IMR-90 (cell line): ENCODE measurements around the gene STIL. TPM values are rescaled to one million over a fixed set of nuclear protein-coding genes. Genes with fewer than 3 reads are reported as not detected.

ENCODE experiments used
- ATAC-seq: fragments of 200-7000 bp; cut with Tn5 transposase; 2 replicates; pipeline ENCODE4 v1.9.1; 2020; ENCODE audit warnings: low read depth, mild to moderate bottlenecking, moderate library complexity
- BruUV-seq: library from RNA; stranded (reverse); fragments of 400-500 nt; replicated peaks from 2 replicates; lab custom pipeline; 2021; lab: Mats Ljungman, UMichigan
- CTCF ChIA-PET: fragments of 300-600 bp; formaldehyde crosslinking; extraction: SDS; loops from one replicate; lab custom pipeline; 2021; ENCODE audit warnings: antibody characterized with exemption; lab: Yijun Ruan, JAX
- POLR2A ChIA-PET: fragments of 300-600 bp; sonication (Branson Sonifier 250); formaldehyde crosslinking; loops from one replicate; lab custom pipeline; 2022; ENCODE audit warnings: antibody characterized with exemption; ENCODE audit not compliant: unreplicated experiment; lab: Charles Lee
- DNase-seq: peaks from one replicate; pipeline ENCODE4 v3.0.0; 2013
- H2AFZ ChIP-seq: replicated peaks from 2 replicates; pipeline ENCODE3; 2013; ENCODE audit warnings: low read length, mild to moderate bottlenecking; ENCODE audit not compliant: poor library complexity
- H2AK5ac ChIP-seq: 2 replicates; pipeline ENCODE4 v1.6.1; 2013; ENCODE audit warnings: low read depth, low read length, inconsistent platforms
- H2AK9ac ChIP-seq: replicated peaks from 2 replicates; pipeline ENCODE3; 2013; ENCODE audit warnings: mild to moderate bottlenecking, low read depth, low read length, moderate library complexity; ENCODE audit not compliant: poor library complexity
- H2BK120ac ChIP-seq: 2 replicates; pipeline ENCODE4 v1.6.1; 2013; ENCODE audit warnings: low read depth, low read length, inconsistent platforms
- H2BK15ac ChIP-seq: 3 replicates; pipeline ENCODE4 v1.6.1; 2013; ENCODE audit warnings: low read depth, low read length, inconsistent platforms
- H2BK20ac ChIP-seq: 2 replicates; pipeline ENCODE4 v1.6.1; 2013; ENCODE audit warnings: low read depth, mild to moderate bottlenecking, inconsistent platforms, low read length, moderate library complexity
- H2BK5ac ChIP-seq: 2 replicates; pipeline ENCODE4 v1.6.1; 2013; ENCODE audit warnings: mild to moderate bottlenecking, low read depth, low read length, inconsistent platforms; ENCODE audit not compliant: poor library complexity, severe bottlenecking
- H3K14ac ChIP-seq: replicated peaks from 2 replicates; pipeline ENCODE4 v1.6.1; 2013; ENCODE audit warnings: low read depth, low read length, inconsistent platforms
- H3K18ac ChIP-seq: 2 replicates; pipeline ENCODE4 v1.6.1; 2013; ENCODE audit warnings: low read depth, low read length, control low read depth
- H3K23ac ChIP-seq: 2 replicates; pipeline ENCODE4 v1.6.1; 2013; ENCODE audit warnings: low read depth, low read length, inconsistent platforms
- H3K27ac ChIP-seq: 2 replicates; pipeline ENCODE4 v1.5.1; 2013; ENCODE audit warnings: mild to moderate bottlenecking, control low read depth, low read length; ENCODE audit not compliant: insufficient read depth
- H3K27me3 ChIP-seq: 2 replicates; pipeline ENCODE4 v1.6.1; 2013; ENCODE audit warnings: low read length; ENCODE audit not compliant: control insufficient read depth, insufficient read depth
- H3K36me3 ChIP-seq: 2 replicates; pipeline ENCODE4 v1.6.1; 2013; ENCODE audit warnings: low read length, mixed read lengths; ENCODE audit not compliant: control insufficient read depth, insufficient read depth
- H3K4ac ChIP-seq: 2 replicates; pipeline ENCODE4 v1.6.1; 2013; ENCODE audit warnings: low read depth, low read length, inconsistent platforms
- H3K4me1 ChIP-seq: 2 replicates; pipeline ENCODE4 v1.6.1; 2013; ENCODE audit warnings: low read length, mixed read lengths; ENCODE audit not compliant: control insufficient read depth, insufficient read depth
- H3K4me2 ChIP-seq: 2 replicates; pipeline ENCODE4 v1.6.1; 2013; ENCODE audit warnings: low read depth, mild to moderate bottlenecking, control low read depth, low read length, moderate library complexity
- H3K4me3 ChIP-seq: 2 replicates; pipeline ENCODE4 v1.5.1; 2013; ENCODE audit warnings: low read depth, mild to moderate bottlenecking, control low read depth, low read length, moderate library complexity; ENCODE audit not compliant: insufficient read depth
- H3K56ac ChIP-seq: 2 replicates; pipeline ENCODE4 v1.6.1; 2013; ENCODE audit warnings: low read length, inconsistent platforms; ENCODE audit not compliant: insufficient read depth; ENCODE audit errors: extremely low read depth
- H3K79me1 ChIP-seq, 2 experiments: 2 replicates each; pipeline ENCODE4 v1.6.1; 2013; ENCODE audit warnings: low read length in 2 of 2, inconsistent platforms in 1 of 2, low read depth in 1 of 2
- H3K9ac ChIP-seq: 2 replicates; pipeline ENCODE4 v1.6.1; 2013; ENCODE audit warnings: low read depth, low read length, control low read depth
- H3K9me1 ChIP-seq: 2 replicates; pipeline ENCODE4 v1.6.1; 2013; ENCODE audit warnings: low read length, inconsistent platforms; ENCODE audit not compliant: insufficient read depth
- H3K9me3 ChIP-seq: 2 replicates; pipeline ENCODE4 v1.6.1; 2013; ENCODE audit warnings: low read length; ENCODE audit not compliant: control insufficient read depth, insufficient read depth
- H4K20me1 ChIP-seq: 2 replicates; pipeline ENCODE4 v1.6.1; 2013; ENCODE audit warnings: low read length, inconsistent platforms; ENCODE audit not compliant: insufficient read depth
- H4K5ac ChIP-seq: 2 replicates; pipeline ENCODE4 v1.6.1; 2013; ENCODE audit warnings: mild to moderate bottlenecking, low read depth, low read length, control low read depth
- H4K8ac ChIP-seq, 2 experiments: 2 replicates each; pipeline ENCODE4 v1.6.1; 2013; ENCODE audit warnings: low read depth in 2 of 2, low read length in 2 of 2, control low read depth in 1 of 2, inconsistent platforms in 1 of 2
- H4K91ac ChIP-seq: 2 replicates; pipeline ENCODE4 v1.6.1; 2013; ENCODE audit warnings: low read depth, low read length, inconsistent platforms; ENCODE audit not compliant: insufficient read depth
- BHLHE40 ChIP-seq: fragments of 150-350 bp; IDR thresholded peaks from 2 replicates; pipeline ENCODE4 v1.6.1; 2016; ENCODE audit warnings: mild to moderate bottlenecking, low read depth, low read length
- CEBPB ChIP-seq: IDR thresholded peaks from 2 replicates; pipeline ENCODE4 v1.6.1; 2012; ENCODE audit warnings: low read depth, low read length, improper control_type of control experiment
- CHD1 ChIP-seq: IDR thresholded peaks from 2 replicates; pipeline ENCODE4 v1.6.1; 2012; ENCODE audit warnings: low read depth, low read length, improper control_type of control experiment
- CTCF ChIP-seq: conservative IDR thresholded peaks from 2 replicates; pipeline ENCODE4 v1.5.1; 2012; ENCODE audit warnings: mild to moderate bottlenecking, low read depth, low read length, improper control_type of control experiment
- ELK1 ChIP-seq: fragments of 150-350 bp; IDR thresholded peaks from 2 replicates; pipeline ENCODE4 v1.6.1; 2016; ENCODE audit warnings: low read depth, mild to moderate bottlenecking, low read length, moderate library complexity, borderline replicate concordance
- FOS ChIP-seq: fragments of 150-350 bp; IDR thresholded peaks from 2 replicates; pipeline ENCODE4 v1.6.1; 2016; ENCODE audit warnings: low read depth, low read length
- MAFK ChIP-seq: IDR thresholded peaks from 2 replicates; pipeline ENCODE4 v1.6.1; 2012; ENCODE audit warnings: low read depth, low read length, improper control_type of control experiment
- MAZ ChIP-seq: IDR thresholded peaks from 2 replicates; pipeline ENCODE4 v1.6.1; 2012; ENCODE audit warnings: low read depth, mild to moderate bottlenecking, low read length, improper control_type of control experiment, moderate library complexity, borderline replicate concordance
- MXI1 ChIP-seq: IDR thresholded peaks from 2 replicates; pipeline ENCODE4 v1.6.1; 2012; ENCODE audit warnings: low read depth, mild to moderate bottlenecking, low read length, moderate library complexity, borderline replicate concordance
- NFE2L2 ChIP-seq: fragments of 150-350 bp; IDR thresholded peaks from 2 replicates; pipeline ENCODE4 v1.6.1; 2016; ENCODE audit warnings: low read depth, mild to moderate bottlenecking, low read length
- POLR2A ChIP-seq: IDR thresholded peaks from 2 replicates; pipeline ENCODE4 v1.6.1; 2012; ENCODE audit warnings: mild to moderate bottlenecking, low read depth, low read length
- RAD21 ChIP-seq: IDR thresholded peaks from 2 replicates; pipeline ENCODE4 v1.6.1; 2012; ENCODE audit warnings: low read length, improper control_type of control experiment
- RCOR1 ChIP-seq: IDR thresholded peaks from 2 replicates; pipeline ENCODE4 v1.6.1; 2012; ENCODE audit warnings: mild to moderate bottlenecking, low read length, improper control_type of control experiment; ENCODE audit not compliant: insufficient replicate concordance
- RFX5 ChIP-seq: IDR thresholded peaks from 2 replicates; pipeline ENCODE4 v1.8.0; 2012; ENCODE audit warnings: low read depth, mild to moderate bottlenecking, low read length, moderate library complexity
- SMC3 ChIP-seq: fragments of 150-350 bp; IDR thresholded peaks from 2 replicates; pipeline ENCODE4 v1.6.1; 2016; ENCODE audit warnings: low read depth, mild to moderate bottlenecking, antibody characterized with exemption, low read length, moderate library complexity
- USF2 ChIP-seq: fragments of 150-350 bp; IDR thresholded peaks from 2 replicates; pipeline ENCODE4 v1.6.1; 2017; ENCODE audit warnings: mild to moderate bottlenecking, antibody characterized with exemption, low read length, low read depth
- WGBS, 2 experiments: methylation state at CpG; one replicate each; pipeline versions ENCODE4 v1.1.5 to v1.1.7; 2013; ENCODE audit warnings: missing lambda C conversion rate in 2 of 2; ENCODE audit not compliant: insufficient read length in 1 of 2; ENCODE audit errors: extremely low coverage in 2 of 2; 5-methylcytosine and 5-hydroxymethylcytosine counted together
- dilution Hi-C: fragments of 300-500 bp; cut with HindIII; formaldehyde crosslinking; loops from one replicate; pipeline ENCODE4 v1.14.3; 2018; ENCODE audit warnings: low sequenced_read_pairs; ENCODE audit not compliant: unreplicated experiment
- in situ Hi-C: fragments of 300-500 bp; cut with MboI; formaldehyde crosslinking; loops from 3 replicates; pipeline ENCODE4 v1.14.3; 2019; ENCODE audit warnings: low sequenced_read_pairs, inconsistent platforms, mixed read lengths
- intact Hi-C: fragments of 100-400 bp; cut with micrococcal nuclease; formaldehyde crosslinking; loops from 2 replicates; pipeline ENCODE4 v1.10.0; 2022
- polyA plus RNA-seq, 3 experiments: library from polyadenylated mRNA; depleted of rRNA; stranded (reverse); fragments of >200 nt; gene quantifications; 2 replicates each; pipeline ENCODE4 v1.2.3, GENCODE V29; 2012; ENCODE audit warnings: low replicate concordance in 1 of 3
- total RNA-seq: library from RNA; depleted of rRNA; stranded (reverse); fragments of >200 nt; gene quantifications from 2 replicates; pipeline ENCODE4 v1.2.3, GENCODE V29; 2012

STIL gene
- total and polyA plus RNA-seq, 2 of the 4 experiments (the other 2 are of a cell fraction), result 6.8 to 17.2 TPM

- POLR2A ChIA-PET, result no interaction called here
Measured at GRCh38 chr1:47219001-47219400, 94.9 kb downstream of the STIL start.

More at GRCh38 chr1:47219001-47219400, 94.9 kb downstream of the STIL start:
- Histone ChIP-seq H2BK5ac (no peak overlapping the region), H3K4me2 (no peak overlapping the region), H2BK120ac (no peak overlapping the region), H3K14ac (no peak overlapping the region), H4K8ac (no peak overlapping the region), H2BK15ac (no peak overlapping the region), H4K91ac (no peak overlapping the region), H4K20me1 (no peaks in the 10 kb centered on the region), H3K27ac (no peak overlapping the region), H3K4ac (no peak overlapping the region), H3K9ac (no peak overlapping the region), H3K18ac (no peak overlapping the region), H3K36me3 (no peaks in the 10 kb centered on the region), H3K27me3 (peaks cover 42% of the 10 kb centered on the region), H2BK20ac (no peak overlapping the region), H3K23ac (no peak overlapping the region), H3K9me1 (no peaks in the 10 kb centered on the region), H3K4me3 (no peak overlapping the region), H3K4me1 (no peaks in the 10 kb centered on the region), H3K9me3 (peaks cover 5% of the 10 kb centered on the region; the same call in 1 of the 2 replicates), H2AK5ac (no peak overlapping the region), H4K5ac (no peak overlapping the region), H3K56ac (no peak overlapping the region), H2AK9ac (no peak overlapping the region), H2AFZ (no peak overlapping the region), H3K79me1 (no peaks in the 10 kb centered on the region)
- intact Hi-C loops, result no loop called here
- in situ Hi-C loops, result no loop called here
- ATAC-seq, result no peak
- dilution Hi-C loops, result no loop called here
- 0% methylated on average over 1 of the region's 4 CpGs; no CpG with 5 or more reads in 1 of the 2 experiments for WGBS, 2 experiments
- no peak for DNase-seq
- TF ChIP-seq MAFK, result no peak
- TF ChIP-seq MAZ, result no peak
- TF ChIP-seq CHD1, result no peak
- TF ChIP-seq POLR2A, result no peak
- TF ChIP-seq BHLHE40, result no peak
- TF ChIP-seq RCOR1, result no peak
- no peak for TF ChIP-seq RAD21
- TF ChIP-seq MXI1, result no peak
- no peak for TF ChIP-seq ELK1
- TF ChIP-seq CEBPB, result no peak
- no peak for TF ChIP-seq FOS
- TF ChIP-seq USF2, result no peak
- TF ChIP-seq CTCF, result no peak
- no peak for TF ChIP-seq RFX5
- no peak for TF ChIP-seq NFE2L2
- no peak for TF ChIP-seq SMC3
- CTCF ChIA-PET, result no interaction called here
- no TSS peak for BruUV-seq
